Keratinocyte (primary cell): ENCODE measurements around the gene TRIB2. TPM values are rescaled to one million over a fixed set of nuclear protein-coding genes. Genes with fewer than 3 reads are reported as not detected.

Source experiments
- DNase-seq: peaks from one replicate; pipeline ENCODE4 v3.0.0-alpha.2; 2011; ENCODE audit warnings: low read depth, missing footprints, low spot score
- FAIRE-seq: peaks from 2 replicates; lab custom pipeline; 2011; peaks lifted over from hg19 to GRCh38; lab: Jason Lieb, UNC
- H2AFZ ChIP-seq: 2 replicates; pipeline ENCODE4 v1.6.0; 2012; ENCODE audit warnings: low read length, control low read depth, inconsistent platforms; ENCODE audit not compliant: control insufficient read depth
- H3K27ac ChIP-seq: 2 replicates; pipeline ENCODE4 v1.5.1; 2011; ENCODE audit warnings: low read length; ENCODE audit not compliant: control insufficient read depth, insufficient read depth
- H3K27me3 ChIP-seq: 3 replicates; pipeline ENCODE4 v1.6.0; 2011; ENCODE audit warnings: low read length; ENCODE audit not compliant: control insufficient read depth, insufficient read depth; ENCODE audit errors: extremely low read depth
- H3K36me3 ChIP-seq, 2 experiments: 2 replicates in 1 of 2; 3 replicates in 1 of 2; pipeline ENCODE4 v1.5.1; 2011; ENCODE audit warnings: low read length in 2 of 2, mild to moderate bottlenecking in 1 of 2; ENCODE audit not compliant: control insufficient read depth in 2 of 2, insufficient read depth in 2 of 2; ENCODE audit errors: extremely low read depth in 1 of 2
- H3K4me1 ChIP-seq: 3 replicates; pipeline ENCODE4 v1.5.1; 2011; ENCODE audit warnings: low read length; ENCODE audit not compliant: control insufficient read depth, insufficient read depth; ENCODE audit errors: extremely low read depth
- H3K4me2 ChIP-seq: 3 replicates; pipeline ENCODE4 v1.6.0; 2011; ENCODE audit warnings: low read depth, low read length; ENCODE audit not compliant: control insufficient read depth, insufficient read depth; ENCODE audit errors: extremely low read depth
- H3K4me3 ChIP-seq, 3 experiments: fragments of 200-600 bp in 1 of 3; sonication (generic) in 1 of 3; 2 replicates in 2 of 3; 3 replicates in 1 of 3; pipeline ENCODE4 v1.5.1; 2011 to 2016; ENCODE audit warnings: low read length in 3 of 3, mild to moderate bottlenecking in 3 of 3, control low read depth in 2 of 3, inconsistent platforms in 1 of 3, low read depth in 1 of 3, mixed read lengths in 1 of 3, mixed run types in 1 of 3, moderate library complexity in 1 of 3; ENCODE audit not compliant: control insufficient read depth in 2 of 3, insufficient read depth in 2 of 3; ENCODE audit errors: extremely low read depth in 1 of 3
- H3K79me2 ChIP-seq: 2 replicates; pipeline ENCODE4 v1.6.0; 2012; ENCODE audit warnings: low read length; ENCODE audit not compliant: control insufficient read depth, insufficient read depth
- H3K9ac ChIP-seq: 3 replicates; pipeline ENCODE4 v1.6.0; 2011; ENCODE audit warnings: low read length; ENCODE audit not compliant: control insufficient read depth, insufficient read depth; ENCODE audit errors: extremely low read depth
- H3K9me1 ChIP-seq: 3 replicates; pipeline ENCODE4 v1.6.0; 2011; ENCODE audit warnings: low read length; ENCODE audit not compliant: control insufficient read depth, insufficient read depth; ENCODE audit errors: extremely low read depth
- H3K9me3 ChIP-seq: 2 replicates; pipeline ENCODE4 v1.5.1; 2012; ENCODE audit warnings: low read depth, low read length; ENCODE audit not compliant: control insufficient read depth
- H4K20me1 ChIP-seq: 3 replicates; pipeline ENCODE4 v1.6.0; 2011; ENCODE audit warnings: low read length; ENCODE audit not compliant: control insufficient read depth, insufficient read depth; ENCODE audit errors: extremely low read depth
- EZH2 ChIP-seq: IDR thresholded peaks from one replicate; pipeline ENCODE4 v1.6.1; 2012; ENCODE audit warnings: inconsistent platforms, mild to moderate bottlenecking, low read length, moderate library complexity
- dilution Hi-C: fragments of 300-500 bp; cut with MboI; formaldehyde crosslinking; loops from one replicate; pipeline ENCODE4 v1.7.0; 2020; ENCODE audit warnings: low sequenced_read_pairs; ENCODE audit not compliant: extremely low pct_ligation_motif_present
- polyA plus RNA-seq, 5 experiments: library from polyadenylated mRNA; depleted of rRNA in 3 of 5; stranded (reverse) in 3 of 5; stranded (forward) in 1 of 5; unstranded in 1 of 5; fragments of >200 nt; gene quantifications; 1 replicate in 1 of 5; 2 replicates in 3 of 5; 3 replicates in 1 of 5; pipeline versions ENCODE4 v1.2.1 to v1.2.3, GENCODE V29; 2011 to 2012; ENCODE audit warnings: missing spikeins in 2 of 5, low read depth in 1 of 5, low replicate concordance in 1 of 5
- TF ChIP-seq, protein P1 (sequence below), 3 experiments: IDR thresholded peaks in 1 of 3; conservative IDR thresholded peaks in 1 of 3; optimal IDR thresholded peaks in 1 of 3; 2 replicates in 2 of 3; 3 replicates in 1 of 3; pipeline versions ENCODE3 to v1.5.1; 2011; ENCODE audit warnings: low read length in 3 of 3, mild to moderate bottlenecking in 3 of 3, moderate library complexity in 2 of 3, control low read depth in 1 of 3, inconsistent platforms in 1 of 3; ENCODE audit not compliant: insufficient read depth in 2 of 3; ENCODE audit errors: extremely low read depth in 1 of 3

Gene TRIB2
- polyA plus RNA-seq, 1 donor (not counting 4 experiments of a cell fraction or from before 2014, with no cell fraction given) = 7.7 TPM

DNA sequence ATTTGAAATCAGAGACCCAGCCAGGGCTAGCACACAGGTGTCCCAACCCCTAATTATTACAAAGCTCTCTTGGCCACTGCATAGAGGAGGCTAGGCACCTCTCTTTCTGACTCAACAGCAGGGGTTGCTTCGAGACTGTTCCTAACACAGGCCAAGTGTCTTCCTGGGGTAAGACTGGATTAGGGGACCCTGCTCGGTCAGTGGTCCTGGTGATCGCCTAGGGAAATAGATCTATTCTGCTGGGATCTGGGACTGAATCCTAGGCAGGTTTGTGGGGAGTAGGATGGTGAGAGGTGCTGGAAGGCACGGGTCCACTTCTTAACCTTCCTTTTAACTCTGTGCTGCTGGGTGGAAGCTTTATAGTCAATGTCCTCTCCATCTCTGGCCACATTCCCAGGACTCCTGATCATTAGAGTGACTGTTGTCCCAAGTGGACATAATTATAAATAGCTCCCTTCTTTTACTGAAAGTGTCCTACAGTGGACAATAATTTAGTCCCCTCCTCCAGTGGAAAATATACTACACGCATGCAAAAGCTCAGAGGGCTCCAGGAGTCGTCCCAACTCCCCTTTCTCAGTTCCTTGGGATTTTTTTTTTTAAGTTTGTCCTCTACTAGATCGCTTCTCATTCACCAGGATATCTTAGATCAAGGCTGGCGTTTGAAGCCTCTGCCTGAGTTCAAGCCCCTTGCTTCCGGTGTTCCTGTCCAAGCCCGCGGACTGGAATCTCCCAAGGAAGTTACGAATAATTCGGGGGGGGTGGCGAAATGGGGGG lies 1.3 kb upstream of the TRIB2 start:
- no peak for FAIRE-seq
- Histone ChIP-seq H2AFZ (no peak overlapping the region), H3K4me1 (peaks cover 41% of the 10 kb centered on the region), H3K9me3 (no peaks in the 10 kb centered on the region), H3K36me3 (no peaks in the 10 kb centered on the region), H3K27me3 (no peaks in the 10 kb centered on the region), H4K20me1 (no peaks in the 10 kb centered on the region), H3K4me3 (peak overlapping the region in 1 of 3 experiments; percentile 63), H3K27ac (peak overlapping the region; percentile 67), H3K4me2 (peak overlapping the region; percentile 94), H3K9me1 (no peaks in the 10 kb centered on the region), H3K9ac (peak overlapping the region; percentile 81), H3K79me2 (peaks cover 6% of the 10 kb centered on the region)
- TF ChIP-seq EZH2 = no peak
- TF ChIP-seq, protein P1, sequence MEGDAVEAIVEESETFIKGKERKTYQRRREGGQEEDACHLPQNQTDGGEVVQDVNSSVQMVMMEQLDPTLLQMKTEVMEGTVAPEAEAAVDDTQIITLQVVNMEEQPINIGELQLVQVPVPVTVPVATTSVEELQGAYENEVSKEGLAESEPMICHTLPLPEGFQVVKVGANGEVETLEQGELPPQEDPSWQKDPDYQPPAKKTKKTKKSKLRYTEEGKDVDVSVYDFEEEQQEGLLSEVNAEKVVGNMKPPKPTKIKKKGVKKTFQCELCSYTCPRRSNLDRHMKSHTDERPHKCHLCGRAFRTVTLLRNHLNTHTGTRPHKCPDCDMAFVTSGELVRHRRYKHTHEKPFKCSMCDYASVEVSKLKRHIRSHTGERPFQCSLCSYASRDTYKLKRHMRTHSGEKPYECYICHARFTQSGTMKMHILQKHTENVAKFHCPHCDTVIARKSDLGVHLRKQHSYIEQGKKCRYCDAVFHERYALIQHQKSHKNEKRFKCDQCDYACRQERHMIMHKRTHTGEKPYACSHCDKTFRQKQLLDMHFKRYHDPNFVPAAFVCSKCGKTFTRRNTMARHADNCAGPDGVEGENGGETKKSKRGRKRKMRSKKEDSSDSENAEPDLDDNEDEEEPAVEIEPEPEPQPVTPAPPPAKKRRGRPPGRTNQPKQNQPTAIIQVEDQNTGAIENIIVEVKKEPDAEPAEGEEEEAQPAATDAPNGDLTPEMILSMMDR (optimal IDR thresholded peaks at IDR 0.05 in 1 of 3, IDR thresholded peaks at IDR 0.05 in 1 of 3, conservative IDR thresholded peaks at IDR 0.05 in 1 of 3; ENCODE audit: extremely low read depth in 1 of 3, insufficient read depth in 2 of 3, low read length in 3 of 3) = no peak
- no peak for DNase-seq
- dilution Hi-C loops = no loop called here

DNA sequence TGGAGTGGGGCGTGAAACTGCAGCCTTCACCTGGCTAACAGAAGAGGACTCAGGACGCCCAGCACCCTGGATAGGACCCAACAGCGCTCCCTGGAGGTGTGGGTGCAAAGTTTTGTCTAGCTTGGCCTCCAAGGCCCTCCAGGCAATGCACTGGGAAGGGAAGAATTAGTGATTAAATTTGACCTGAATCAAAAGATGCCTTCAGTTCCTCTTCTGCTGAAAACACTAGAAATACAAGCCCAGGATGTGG lies 779 bp upstream of the TRIB2 start:
- Histone ChIP-seq H3K79me2 (peaks cover 8% of the 10 kb centered on the region), H3K27me3 (no peaks in the 10 kb centered on the region), H3K27ac (peak overlapping the region; percentile 80), H3K4me2 (peak overlapping the region; percentile 94), H3K4me3 (peak overlapping the region; percentile 47 to 68 (median 63)), H3K36me3 (no peaks in the 10 kb centered on the region), H3K9me3 (no peaks in the 10 kb centered on the region), H2AFZ (peak overlapping the region; percentile 52), H3K9me1 (no peaks in the 10 kb centered on the region), H3K4me1 (peaks cover 41% of the 10 kb centered on the region), H3K9ac (peak overlapping the region; percentile 81), H4K20me1 (no peaks in the 10 kb centered on the region)
- peak; percentile 66 for DNase-seq
- TF ChIP-seq, protein P1 (optimal IDR thresholded peaks at IDR 0.05 in 1 of 3, IDR thresholded peaks at IDR 0.05 in 1 of 3, conservative IDR thresholded peaks at IDR 0.05 in 1 of 3; ENCODE audit: extremely low read depth in 1 of 3, insufficient read depth in 2 of 3, low read length in 3 of 3) = peak; percentile 67 to 88 (median 84)
- no peak for TF ChIP-seq EZH2
- FAIRE-seq = no peak
- dilution Hi-C loops = no loop called here
